ENCODE data around the gene RASGRF1.

RASGRF1 gene

DNA sequence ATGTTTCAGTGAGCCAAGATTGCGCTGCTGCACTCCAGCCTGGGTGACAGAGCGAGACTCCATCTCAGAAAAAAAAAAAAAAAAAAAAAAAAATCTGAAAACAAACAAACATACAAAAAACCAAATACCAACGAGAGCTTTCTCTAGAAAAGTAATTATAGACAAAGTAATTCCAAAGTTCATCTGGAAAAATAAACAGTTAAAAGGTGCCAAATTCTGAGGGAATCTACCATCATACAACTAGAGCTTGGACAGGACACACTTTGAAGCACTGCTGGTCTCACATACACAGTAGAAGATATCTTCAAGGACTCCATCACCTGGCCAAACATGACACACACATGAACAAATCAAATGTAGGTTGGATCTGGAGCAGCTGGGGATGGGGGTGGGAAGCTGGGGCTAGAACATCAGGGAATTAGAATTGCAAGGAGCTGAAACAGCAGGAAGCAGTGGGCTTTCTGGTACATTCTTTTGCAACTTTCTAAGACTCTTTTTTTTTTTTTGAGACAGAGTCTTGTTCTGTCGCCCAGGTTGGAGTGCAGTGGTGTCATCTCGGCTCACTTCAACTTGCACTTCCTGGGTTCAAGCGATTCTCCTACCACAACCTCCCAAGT lies 104.6 kb downstream of the RASGRF1 start:
- no peak for DNase-seq

DNA sequence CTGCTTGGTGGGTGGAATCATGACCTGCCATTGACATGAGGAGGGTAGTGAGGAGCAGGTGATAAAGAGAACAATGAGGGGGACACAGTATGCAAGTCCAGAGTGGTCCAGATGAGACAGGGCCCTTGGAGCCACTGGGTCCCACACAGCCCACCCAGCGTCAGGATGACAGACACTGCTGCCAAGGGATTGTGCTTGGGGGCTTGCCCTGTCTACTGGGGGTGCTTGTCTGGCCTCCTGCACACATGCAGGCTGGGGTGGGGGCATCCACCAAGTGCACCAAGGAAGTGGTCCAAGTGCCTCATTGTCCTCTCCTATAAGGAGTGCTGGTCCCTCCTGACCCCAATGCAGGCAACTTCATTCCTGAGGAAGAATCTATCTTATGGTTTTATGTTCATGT lies 106.5 kb downstream of the RASGRF1 start:
- no peak for DNase-seq

DNA sequence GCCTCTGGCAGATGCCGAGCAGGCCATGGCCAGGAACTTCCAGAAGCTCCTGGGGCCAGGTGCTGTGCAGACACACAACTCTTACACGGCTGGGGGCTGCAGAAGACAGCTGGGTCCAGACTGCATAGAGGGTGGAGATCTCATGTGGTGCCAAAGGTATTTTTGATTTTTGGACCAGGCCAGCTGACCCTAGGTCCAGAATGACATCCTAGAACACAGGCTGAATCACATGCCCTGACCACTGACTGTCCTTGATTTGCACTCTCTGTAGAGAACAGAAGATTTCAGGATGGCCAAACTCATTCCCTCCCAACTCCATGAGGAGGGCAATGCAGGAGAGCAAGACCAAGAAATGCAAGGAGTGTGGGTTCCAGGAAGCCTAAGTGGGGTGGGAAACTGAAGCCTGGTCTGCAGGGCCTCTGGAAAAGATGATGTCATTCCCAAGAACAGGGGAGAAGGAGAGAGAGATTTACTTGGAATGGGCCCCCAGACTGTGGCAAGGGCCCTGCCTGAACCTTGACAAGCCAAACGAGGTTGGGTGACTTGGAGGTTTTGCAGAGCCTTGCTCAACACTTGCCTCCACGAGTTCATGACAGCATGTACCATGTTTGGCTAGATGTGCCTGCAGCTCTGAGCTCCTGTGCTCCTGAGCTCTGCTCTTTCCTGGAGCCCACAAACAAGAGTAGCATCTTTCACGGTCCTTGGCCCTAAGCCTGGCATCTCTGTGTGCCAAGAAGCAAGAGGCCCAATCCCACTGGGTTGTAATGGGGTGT lies 107.2 kb downstream of the RASGRF1 start:
- DNase-seq, result no peak

DNA sequence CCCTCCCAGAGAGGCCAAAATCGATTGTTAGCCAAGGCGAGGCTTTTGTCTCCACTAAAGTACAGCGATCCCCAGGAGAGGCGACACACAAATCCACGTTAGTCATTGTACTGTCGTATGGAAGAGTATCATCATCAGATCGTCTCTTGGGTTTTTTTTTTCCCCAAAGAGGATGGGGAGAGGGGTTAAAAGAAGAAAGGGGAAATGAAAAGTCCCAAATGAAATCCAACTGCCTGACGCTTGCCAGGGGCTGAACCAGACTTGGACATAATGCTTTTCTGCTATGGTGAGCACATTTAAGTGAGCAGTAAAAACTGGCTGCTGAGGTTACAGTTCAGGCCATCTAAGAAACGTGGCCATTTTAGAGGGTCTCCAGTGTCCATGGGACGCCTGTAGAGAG lies 107.8 kb downstream of the RASGRF1 start:
- DNase-seq, result no peak

DNA sequence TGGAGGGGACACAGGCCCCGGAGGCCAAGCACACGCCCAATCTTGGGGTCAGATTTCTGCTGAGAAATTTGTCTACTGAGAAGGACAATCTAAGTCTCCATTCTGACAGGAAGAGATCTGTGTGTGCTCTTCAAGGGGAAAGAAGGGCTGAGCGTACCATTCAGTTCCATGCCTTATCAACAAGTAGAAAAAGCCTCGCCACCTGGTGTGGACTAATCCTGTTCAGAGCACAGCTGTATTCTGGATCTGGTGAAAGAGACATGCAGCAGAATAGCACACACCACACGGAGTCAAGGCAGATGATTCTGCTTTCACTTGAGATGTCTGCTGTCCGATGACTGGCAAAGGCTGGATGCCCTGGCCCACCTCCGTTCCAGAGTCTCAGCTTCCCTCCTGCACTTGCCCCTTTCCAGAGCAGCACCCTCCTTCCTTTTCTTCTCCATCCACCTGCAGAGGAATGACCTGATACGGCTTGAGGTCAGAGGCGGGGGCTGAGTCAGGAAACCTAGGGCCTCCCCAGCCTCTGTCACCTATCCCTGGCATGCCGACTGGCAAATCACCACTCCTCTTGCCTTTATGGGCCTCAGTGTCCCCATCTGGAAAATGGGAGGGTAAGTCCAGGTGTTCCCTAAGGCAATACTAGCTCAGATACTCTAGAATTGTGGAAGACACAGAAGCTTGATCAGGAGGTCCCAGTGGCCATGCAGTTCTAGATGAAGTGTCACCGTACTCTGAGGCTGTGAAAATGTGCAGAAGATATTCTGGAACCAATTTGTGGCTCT lies 108.9 kb downstream of the RASGRF1 start:
- no peak for DNase-seq

DNA sequence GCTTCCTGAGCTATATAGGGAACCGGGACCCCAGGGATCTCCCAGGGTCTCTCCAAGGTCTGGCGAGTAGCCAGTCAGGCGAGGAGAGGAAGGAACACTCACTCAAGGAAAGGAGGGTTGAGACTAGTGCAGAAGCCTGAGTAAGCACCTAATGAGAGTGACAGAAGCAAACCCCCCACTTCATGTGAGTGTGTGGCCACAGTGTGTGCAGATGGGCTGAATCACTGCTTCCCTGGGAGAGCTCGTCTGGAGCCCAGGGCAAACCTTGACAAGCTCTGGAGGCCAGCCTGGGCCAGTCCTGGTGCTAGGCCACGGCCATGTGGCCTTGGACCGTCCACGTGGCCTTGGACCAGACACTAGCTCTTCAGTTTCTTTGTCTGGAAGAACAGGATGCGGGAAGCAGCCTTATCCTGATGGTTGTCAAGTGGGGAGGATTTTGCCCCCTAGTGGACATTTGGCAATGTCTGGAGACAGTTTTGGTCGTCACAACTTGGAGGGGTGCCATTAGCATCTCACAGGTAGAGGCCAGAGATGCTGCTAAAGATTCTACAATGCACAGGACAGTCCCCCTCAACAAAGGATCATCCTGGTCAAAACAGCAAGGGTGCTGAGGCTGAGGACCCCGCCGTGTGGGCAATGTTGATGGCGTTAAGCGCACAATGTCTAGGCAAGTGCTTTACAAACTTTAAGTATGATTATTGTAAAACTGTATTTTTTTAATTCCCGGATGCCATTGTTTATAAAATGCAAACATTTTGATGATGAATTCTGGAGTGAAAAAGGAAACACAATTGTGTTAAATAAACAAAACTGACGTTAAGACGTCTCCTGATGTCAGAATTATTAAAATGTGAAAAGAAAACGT lies 110.9 kb downstream of the RASGRF1 start:
- DNase-seq, result no peak

DNA sequence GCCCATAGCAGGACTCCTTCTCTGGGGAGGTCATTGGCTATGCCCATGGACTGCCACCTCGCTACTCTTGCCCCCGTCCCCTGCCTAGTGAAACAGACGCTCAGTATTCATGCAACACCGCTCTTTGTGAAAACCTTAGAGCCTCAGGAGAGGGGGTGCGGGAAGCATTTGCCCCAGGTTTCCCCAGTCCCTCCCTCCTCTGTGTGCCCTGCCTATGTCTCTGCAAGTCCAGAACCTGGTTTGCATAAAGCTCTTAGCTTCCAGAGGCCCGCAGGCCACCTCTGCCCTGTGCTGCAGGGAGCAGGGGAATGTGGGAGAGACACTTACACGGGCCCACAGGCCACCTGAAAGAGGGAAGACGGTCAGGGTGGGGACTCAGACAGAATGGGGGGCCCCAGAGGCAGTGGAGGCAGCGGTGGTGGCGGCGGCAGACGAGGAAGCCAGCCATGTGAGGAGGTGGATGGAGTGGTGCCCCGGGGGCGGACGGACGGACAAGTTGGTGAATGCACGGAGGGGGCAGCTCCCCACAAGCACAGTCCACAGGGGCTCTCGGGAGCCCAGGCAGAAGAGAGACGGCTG lies 111.9 kb downstream of the RASGRF1 start:
- no peak for DNase-seq

DNA sequence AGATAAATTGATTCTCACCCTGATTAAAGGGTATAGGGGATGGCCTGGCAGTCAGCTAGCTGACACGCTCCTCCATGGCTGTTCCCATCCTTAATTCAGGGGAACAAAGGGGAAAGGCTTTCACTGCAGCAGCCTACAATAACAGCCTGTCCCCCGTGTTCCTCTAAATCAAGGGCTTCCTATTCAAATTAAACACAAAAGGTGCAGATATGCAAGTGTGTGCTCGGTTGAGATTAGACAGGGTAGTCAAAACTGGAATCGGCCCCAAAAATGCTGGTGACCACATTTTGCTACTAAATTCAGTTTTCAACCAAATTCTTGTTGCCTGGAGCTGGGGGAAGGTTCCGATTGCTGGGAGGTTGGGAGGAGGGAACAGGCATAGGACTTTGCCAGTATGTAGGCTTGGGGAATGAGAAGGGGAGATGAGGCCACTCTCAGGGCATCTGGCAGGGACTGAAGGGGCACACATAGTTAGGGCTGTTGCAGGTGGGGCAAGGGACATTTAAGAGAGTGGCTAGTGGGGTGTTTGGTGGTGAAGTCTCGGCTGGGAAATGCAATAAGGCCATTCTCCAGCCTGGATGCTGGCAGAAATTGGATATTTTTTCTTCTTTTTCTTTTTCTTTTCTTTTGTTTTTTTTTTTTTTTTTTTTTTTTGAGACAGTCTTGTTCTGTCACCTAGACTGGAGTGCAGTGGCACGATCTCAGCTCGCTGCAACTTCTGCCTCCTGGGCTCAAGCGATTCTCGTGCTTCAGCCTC lies 112.8 kb downstream of the RASGRF1 start:
- DNase-seq, result no peak

DNA sequence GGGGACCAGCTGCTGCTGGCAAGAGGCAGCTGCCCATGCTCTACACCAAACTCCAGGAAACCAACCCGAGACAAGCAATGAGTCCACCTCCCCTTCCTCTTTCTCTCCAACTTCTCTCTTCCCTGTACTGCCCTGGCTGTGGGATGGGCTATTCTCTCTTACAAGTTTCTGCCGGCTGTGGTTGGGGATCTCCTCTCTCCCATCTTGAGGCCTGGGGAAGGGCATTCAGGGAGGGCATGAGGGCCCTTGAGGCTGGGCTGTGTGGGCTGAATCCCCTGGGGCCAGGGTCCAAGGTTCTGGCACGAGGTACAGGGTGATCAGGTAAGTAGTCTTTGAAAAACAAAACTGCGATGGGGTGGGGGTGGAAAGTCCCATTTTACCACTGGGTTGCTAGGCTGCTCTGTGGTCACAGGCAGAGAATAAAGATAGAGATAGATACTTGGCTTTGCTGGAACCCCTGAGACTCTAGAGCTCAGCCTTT lies 113.4 kb downstream of the RASGRF1 start:
- no peak for DNase-seq

DNA sequence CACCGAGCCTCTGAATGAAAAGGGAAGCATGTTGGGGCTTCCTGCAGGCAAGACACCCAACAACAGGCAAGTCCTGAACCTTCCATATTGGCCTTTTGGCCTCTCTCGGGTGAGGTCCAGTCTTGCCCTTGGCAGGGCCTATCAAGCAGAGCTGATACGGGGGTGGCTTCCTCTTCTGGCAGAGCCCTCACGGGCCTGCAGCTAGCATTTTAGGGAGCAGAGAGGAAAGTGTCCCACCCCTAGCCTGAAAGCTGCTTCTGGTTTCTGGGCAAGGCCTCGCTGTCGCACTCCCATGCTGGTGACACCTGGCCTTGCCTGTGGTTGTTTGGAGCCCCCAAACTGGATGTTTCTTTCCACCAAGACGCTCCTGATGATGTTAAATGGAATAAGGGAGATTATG lies 113.9 kb downstream of the RASGRF1 start:
- DNase-seq, result no peak

DNA sequence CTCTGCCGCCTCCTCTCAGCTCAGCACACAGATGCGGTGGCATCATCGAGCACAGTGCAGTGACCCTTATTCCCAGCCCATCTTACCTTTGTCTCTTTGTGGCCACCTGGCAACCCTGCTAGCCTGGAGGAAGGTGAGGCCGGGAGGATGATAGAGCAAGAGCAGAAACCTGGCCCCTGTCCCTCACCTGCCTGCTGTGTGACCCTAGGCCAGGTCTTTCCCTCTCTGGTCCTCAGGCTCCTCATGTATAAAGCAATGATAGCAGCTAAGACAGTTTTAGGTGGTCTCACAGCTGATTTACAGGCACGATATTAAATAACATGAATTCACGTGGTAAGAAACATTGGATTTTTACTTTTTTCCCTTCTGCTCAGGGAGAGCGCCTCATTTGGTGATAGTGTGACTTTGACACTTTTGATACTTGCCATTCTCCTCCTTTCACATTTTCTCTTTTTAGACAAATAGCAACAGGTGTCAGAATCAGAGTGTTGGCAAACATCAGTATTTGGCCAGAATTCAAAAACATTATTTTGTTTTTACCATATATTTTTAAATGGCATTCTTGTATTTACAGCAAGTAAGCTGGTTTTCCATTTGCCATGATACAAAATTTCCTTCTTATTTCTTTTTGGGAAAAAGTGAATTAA lies 116.2 kb downstream of the RASGRF1 start:
- DNase-seq, result no peak

DNA sequence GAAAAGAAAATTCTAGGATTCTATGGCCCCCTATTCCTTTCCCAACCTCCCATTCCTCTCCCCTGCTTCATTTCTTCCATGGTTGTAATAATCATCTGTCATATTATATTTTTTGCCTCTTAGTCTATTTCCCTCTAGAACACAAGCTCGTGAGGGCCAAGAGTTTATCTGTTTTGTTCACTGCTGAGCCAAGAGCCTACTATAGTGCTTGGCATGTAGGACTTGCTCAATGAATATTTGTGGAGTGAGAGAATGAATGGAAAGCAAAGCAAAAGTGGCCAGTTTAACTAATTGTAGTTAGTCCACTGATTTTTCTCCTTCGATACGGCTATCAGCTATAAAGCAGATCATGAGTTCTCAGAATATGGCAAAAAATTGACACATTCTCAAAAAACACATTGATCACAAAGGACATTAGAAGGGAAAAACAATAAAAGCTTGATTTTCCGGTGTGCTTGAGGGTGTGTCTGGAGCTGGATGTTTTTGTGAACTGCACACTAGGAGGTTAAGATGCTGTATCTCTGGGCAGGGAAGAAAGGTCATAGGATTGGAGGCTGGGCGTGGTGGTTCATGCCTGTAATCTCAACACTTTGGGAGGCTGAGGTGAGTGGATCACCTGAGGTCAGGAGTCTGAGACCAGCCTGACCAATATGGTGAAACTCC lies 120.8 kb downstream of the RASGRF1 start:
- no peak for DNase-seq

DNA sequence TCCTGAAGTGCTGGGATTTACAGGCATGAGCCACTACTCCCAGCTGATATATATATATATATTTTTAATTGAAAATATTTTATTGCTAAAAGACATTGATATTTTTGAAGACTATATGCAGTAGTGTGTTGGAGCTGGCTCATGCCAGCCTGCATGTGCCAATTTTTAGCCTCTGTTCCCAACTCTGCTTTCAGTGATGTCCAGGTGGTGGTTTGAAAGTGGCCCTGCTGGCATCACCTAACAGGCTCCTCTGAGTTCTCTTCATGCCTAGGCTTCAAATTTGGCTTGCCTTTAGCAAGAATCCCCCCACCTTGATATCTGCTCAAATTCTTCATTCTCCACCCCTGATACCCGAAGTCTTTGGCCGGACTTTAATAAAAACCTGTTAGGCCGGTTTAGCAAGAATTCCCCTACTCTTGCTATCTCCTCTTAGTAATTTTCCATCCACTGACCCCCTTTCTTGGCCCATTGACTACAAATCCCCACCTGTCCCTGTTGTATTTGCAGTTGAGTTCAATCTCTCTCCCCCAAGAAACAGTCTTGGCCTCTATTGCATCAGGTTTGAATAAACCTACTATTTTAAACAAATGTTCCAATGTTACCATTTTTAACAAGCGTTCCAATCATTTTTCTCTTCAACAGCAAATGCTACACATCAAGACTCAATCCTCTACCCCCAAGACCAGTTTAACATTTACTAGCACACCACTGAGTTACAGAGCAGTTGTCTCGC lies 121.9 kb downstream of the RASGRF1 start:
- DNase-seq, result no peak

DNA sequence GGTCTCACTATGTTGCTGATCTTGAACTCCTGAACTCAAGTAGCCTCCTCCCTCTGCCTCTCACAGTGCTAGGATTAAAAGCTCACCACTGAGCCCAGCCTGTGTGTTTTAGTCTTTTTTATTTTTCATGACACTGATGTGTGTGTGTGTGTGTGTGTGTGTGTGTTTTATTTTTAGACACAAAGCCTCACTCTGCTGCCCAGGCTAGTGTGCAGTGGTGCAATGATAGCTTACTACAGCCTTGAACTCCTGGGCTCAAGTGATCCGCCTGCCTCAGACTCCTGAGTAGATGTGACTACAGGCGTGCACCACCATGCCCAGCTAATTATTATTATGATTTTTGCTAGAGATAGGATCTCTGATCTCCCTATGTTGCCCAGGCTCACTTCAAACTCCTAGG lies 122.5 kb downstream of the RASGRF1 start:
- no peak for DNase-seq

DNA sequence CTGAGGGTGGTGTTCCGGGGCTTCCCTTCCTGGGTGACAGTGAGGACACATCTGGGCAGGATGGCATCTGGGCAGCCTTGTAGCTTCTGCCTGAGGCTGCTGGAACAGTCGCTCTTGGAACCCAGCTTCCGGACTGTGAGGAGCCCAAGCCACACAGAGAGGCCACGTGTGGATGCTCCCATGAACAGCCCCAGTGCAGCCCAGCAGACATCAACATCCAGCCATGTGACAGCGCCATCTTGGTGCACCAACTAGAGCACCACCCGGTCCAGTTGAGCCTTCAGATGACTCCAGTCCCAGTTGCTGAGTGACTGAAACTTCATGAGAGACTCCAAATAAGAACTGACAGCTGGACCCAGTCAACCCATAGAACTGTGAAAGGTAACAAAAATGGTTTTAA lies 130.3 kb downstream of the RASGRF1 start:
- no peak for DNase-seq

DNA sequence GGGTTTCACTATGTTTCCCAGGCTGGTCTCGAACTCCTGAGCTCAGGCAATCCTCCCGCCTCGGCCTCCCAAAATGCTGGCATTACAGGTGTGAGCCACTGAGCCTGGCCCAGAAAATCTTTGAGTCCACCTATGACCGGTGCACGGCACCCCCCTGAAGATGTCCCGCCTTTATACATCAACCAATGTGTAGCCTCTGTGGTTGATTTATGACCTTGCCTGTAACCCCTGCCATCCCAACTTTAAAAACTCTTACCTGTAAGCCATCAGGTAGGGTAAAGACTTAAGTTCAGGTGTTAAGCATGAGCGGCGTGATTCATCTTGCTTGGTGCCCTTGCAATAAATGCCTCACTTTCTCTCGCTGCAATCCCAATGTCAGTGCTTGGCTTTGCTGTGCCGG lies 131.2 kb downstream of the RASGRF1 start:
- no peak for DNase-seq

DNA sequence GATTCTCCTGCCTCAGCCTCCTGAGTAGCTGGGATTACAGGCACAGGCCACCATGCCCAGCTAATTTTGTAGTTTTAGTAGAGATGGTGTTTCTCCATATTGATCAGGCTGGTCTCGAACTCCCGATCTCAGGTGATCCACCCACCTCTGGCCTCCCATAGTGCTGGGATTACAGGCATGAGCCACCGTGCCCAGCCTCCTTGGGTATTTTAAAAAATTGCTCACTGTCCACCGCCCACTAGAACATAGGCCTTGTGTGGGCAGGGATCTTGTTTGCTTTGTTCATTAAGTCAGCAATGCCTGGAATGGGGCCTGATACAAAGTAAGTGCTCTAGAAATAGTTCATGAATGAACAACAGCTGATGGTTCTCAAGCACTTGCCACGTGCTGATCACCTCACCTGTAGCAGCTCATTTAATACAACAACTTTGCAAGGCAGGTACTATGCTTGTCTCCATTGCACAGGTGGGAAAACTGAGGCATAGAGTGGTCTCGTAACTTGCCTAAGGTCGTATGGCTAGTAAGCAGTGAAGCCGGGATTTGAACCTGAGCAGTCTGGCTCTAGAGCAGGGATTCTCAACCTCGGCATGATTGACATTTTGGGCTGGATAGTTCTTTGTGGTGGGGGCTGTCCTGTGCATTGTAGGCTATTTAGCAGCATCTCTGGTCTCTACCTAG lies 133.0 kb downstream of the RASGRF1 start:
- no peak for DNase-seq

DNA sequence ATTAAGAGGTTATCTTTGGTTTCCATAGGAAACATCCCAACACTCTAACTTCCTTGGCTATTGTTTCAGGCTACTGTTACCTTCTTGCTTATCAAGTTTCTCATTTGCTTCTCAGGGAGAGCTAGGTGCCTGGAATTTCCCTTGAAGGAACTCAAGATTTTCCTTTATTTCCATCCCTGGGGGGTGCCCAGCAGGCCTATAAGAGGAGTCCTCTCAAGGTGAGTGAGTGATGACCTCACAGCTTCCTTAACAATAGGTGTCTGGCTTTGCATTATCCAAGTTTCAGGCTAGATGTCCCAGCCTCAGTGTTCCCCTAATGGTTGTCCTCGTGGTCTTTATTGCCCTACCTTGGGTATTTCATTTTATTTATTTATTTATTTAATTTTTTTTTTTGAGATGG lies 133.6 kb downstream of the RASGRF1 start:
- no peak for DNase-seq

DNA sequence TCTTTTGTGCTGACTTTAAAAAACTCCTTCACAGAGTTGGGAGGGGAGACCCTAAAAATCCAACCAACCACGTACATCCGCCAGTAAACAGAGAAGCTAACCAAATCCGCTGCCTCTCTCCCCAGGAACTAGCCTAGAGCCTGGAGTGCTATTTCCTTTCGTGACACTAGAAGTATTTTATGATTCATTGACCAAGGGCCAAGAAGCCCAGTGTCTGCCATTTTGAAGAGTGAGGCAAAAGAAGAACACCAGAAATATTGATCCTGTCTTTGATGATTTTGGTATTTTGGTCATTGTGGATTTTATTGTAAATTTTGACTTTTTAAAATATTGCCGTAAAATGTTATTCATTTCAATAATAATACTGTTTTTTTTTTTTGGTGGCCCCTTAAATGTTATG lies 135.2 kb downstream of the RASGRF1 start:
- DNase-seq, result no peak
